ENCODE results near the gene SMPDL3B.

SMPDL3B gene

GRCh38 chr1:27934818-27935549 lies at the start of gene SMPDL3B:
SMPDL3B (plus strand) TSS chr1:27935000; CDS start chr1:27935184, 184 bp downstream.
- DNase-seq (ENCODE audit: low spot score) = no peak
- no peak for TF ChIP-seq CTCF (IDR thresholded peaks at IDR 0.05; ENCODE audit: extremely low read depth, insufficient read depth, missing control alignments)
- in situ Hi-C loops (cut with MboI; ENCODE audit: low pct_unique_long_range_greater_than_20kb, low sequenced_read_pairs, unreplicated experiment) = no loop called here

- TF ChIP-seq CTCF (IDR thresholded peaks at IDR 0.05; ENCODE audit: extremely low read depth, insufficient read depth, missing control alignments) = no peak
- in situ Hi-C loops (cut with MboI; ENCODE audit: low pct_unique_long_range_greater_than_20kb, low sequenced_read_pairs, unreplicated experiment) = no loop called here
- no peak for DNase-seq (ENCODE audit: low spot score)
Measured at GRCh38 chr1:27885114-27885528, 49.7 kb upstream of the SMPDL3B start.

- TF ChIP-seq CTCF (IDR thresholded peaks at IDR 0.05; ENCODE audit: extremely low read depth, insufficient read depth, missing control alignments) = no peak
- no peak for DNase-seq (ENCODE audit: low spot score)
- in situ Hi-C loops (cut with MboI; ENCODE audit: low pct_unique_long_range_greater_than_20kb, low sequenced_read_pairs, unreplicated experiment) = no loop called here
Measured at GRCh38 chr1:27885621-27886352, 49.0 kb upstream of the SMPDL3B start.

- no peak for DNase-seq (ENCODE audit: low spot score)
- in situ Hi-C loops (cut with MboI; ENCODE audit: low pct_unique_long_range_greater_than_20kb, low sequenced_read_pairs, unreplicated experiment) = no loop called here
- TF ChIP-seq CTCF (IDR thresholded peaks at IDR 0.05; ENCODE audit: extremely low read depth, insufficient read depth, missing control alignments) = no peak
Measured at GRCh38 chr1:27886353-27886679, 48.5 kb upstream of the SMPDL3B start.

- in situ Hi-C loops (cut with MboI; ENCODE audit: low pct_unique_long_range_greater_than_20kb, low sequenced_read_pairs, unreplicated experiment) = no loop called here
- DNase-seq (ENCODE audit: low spot score) = no peak
- TF ChIP-seq CTCF (IDR thresholded peaks at IDR 0.05; ENCODE audit: extremely low read depth, insufficient read depth, missing control alignments) = no peak
Measured at GRCh38 chr1:27886744-27887143, 48.1 kb upstream of the SMPDL3B start.

GRCh38 chr1:27887215-27888021 lies 47.4 kb upstream of the SMPDL3B start:
- TF ChIP-seq CTCF (IDR thresholded peaks at IDR 0.05; ENCODE audit: extremely low read depth, insufficient read depth, missing control alignments) = no peak
- DNase-seq (ENCODE audit: low spot score) = no peak
- in situ Hi-C loops (cut with MboI; ENCODE audit: low pct_unique_long_range_greater_than_20kb, low sequenced_read_pairs, unreplicated experiment) = no loop called here

All from GM13977 (cell line).